ENCODE data around the gene IPO11.

The IPO11 gene

DNA sequence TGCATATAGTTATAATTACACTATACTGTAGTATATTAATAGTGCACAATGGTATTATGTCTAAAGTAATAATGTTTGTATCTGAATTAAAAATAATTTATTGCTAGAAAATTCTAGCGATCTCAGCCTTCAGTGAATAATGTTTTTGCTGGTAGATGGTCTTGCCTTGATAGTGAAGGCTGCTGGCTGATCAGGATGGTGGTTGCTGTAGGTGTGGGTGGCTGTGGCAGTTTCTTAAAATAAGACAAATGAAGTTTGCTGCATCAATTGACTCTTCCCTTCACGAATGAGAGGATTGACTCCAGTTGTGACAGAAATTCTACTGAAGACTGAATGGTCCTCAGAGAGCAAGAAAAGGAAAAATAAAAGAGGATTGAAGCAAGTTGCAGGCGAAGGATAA, 146.4 kb downstream of the IPO11 start:
- Histone ChIP-seq H3K9me2 (ENCODE audit: low read depth, low read length) (no peaks in the 10 kb centered on the region), H3K79me2 (ENCODE audit: insufficient read depth, low read length) (no peaks in the 10 kb centered on the region), H3K4me2 (ENCODE audit: low read length) (no peak overlapping the region), H3K4me1 (ENCODE audit: insufficient read depth, low read length, severe bottlenecking) (no peaks in the 10 kb centered on the region), H3K27ac (ENCODE audit: low read depth, low read length, poor library complexity, severe bottlenecking) (no peak overlapping the region), H3K36me3 (ENCODE audit: insufficient read depth, low read length) (peaks cover 35% of the 10 kb centered on the region), H2AFZ (ENCODE audit: low read length) (no peak overlapping the region), H4K20me1 (ENCODE audit: insufficient read depth, low read length) (no peaks in the 10 kb centered on the region), H3K9ac (ENCODE audit: low read length) (no peak overlapping the region), H3K4me3 (ENCODE audit: low read depth, low read length, poor library complexity, severe bottlenecking) (no peak overlapping the region), H3K9me3 (ENCODE audit: low read length) (no peaks in the 10 kb centered on the region), H3K27me3 (ENCODE audit: insufficient read depth, low read length) (no peaks in the 10 kb centered on the region), H3F3A (ENCODE audit: insufficient read depth, low read length) (no peaks in the 10 kb centered on the region)
- TF ChIP-seq EZH2 (IDR thresholded peaks at IDR 0.05; ENCODE audit: borderline replicate concordance, low read length) = no peak
- TF ChIP-seq, protein P1, sequence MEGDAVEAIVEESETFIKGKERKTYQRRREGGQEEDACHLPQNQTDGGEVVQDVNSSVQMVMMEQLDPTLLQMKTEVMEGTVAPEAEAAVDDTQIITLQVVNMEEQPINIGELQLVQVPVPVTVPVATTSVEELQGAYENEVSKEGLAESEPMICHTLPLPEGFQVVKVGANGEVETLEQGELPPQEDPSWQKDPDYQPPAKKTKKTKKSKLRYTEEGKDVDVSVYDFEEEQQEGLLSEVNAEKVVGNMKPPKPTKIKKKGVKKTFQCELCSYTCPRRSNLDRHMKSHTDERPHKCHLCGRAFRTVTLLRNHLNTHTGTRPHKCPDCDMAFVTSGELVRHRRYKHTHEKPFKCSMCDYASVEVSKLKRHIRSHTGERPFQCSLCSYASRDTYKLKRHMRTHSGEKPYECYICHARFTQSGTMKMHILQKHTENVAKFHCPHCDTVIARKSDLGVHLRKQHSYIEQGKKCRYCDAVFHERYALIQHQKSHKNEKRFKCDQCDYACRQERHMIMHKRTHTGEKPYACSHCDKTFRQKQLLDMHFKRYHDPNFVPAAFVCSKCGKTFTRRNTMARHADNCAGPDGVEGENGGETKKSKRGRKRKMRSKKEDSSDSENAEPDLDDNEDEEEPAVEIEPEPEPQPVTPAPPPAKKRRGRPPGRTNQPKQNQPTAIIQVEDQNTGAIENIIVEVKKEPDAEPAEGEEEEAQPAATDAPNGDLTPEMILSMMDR (IDR thresholded peaks at IDR 0.05; ENCODE audit: low read length) = no peak

DNA sequence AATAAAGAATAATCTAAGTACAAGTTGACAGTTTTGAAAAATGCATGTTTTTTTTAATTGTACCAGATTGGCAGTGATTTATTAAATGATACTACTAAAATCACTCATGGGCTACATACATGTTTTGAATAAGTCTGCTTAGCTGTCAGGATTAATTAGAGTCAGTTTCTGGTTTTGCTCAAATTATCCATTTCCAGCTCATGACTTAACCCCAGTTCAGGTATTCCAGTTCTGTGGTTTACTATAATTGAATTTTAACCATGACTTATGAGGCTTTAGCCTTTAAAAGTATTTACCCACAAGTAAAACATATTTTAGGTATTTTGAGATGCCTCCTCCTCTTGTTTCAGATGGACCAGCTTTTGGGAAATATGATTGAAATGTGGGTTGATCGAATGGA, 148.2 kb downstream of the IPO11 start:
- Histone ChIP-seq H3K9me3 (ENCODE audit: low read length) (no peaks in the 10 kb centered on the region), H3K4me3 (ENCODE audit: low read depth, low read length, poor library complexity, severe bottlenecking) (no peak overlapping the region), H3K9ac (ENCODE audit: low read length) (no peak overlapping the region), H3K9me2 (ENCODE audit: low read depth, low read length) (no peaks in the 10 kb centered on the region), H2AFZ (ENCODE audit: low read length) (no peak overlapping the region), H3K79me2 (ENCODE audit: insufficient read depth, low read length) (no peaks in the 10 kb centered on the region), H3K4me2 (ENCODE audit: low read length) (no peak overlapping the region), H3K27ac (ENCODE audit: low read depth, low read length, poor library complexity, severe bottlenecking) (no peak overlapping the region), H3F3A (ENCODE audit: insufficient read depth, low read length) (no peaks in the 10 kb centered on the region), H3K27me3 (ENCODE audit: insufficient read depth, low read length) (no peaks in the 10 kb centered on the region), H3K36me3 (ENCODE audit: insufficient read depth, low read length) (peaks cover 44% of the 10 kb centered on the region), H3K4me1 (ENCODE audit: insufficient read depth, low read length, severe bottlenecking) (no peaks in the 10 kb centered on the region), H4K20me1 (ENCODE audit: insufficient read depth, low read length) (no peaks in the 10 kb centered on the region)
- TF ChIP-seq, protein P1 (IDR thresholded peaks at IDR 0.05; ENCODE audit: low read length) = no peak
- TF ChIP-seq EZH2 (IDR thresholded peaks at IDR 0.05; ENCODE audit: borderline replicate concordance, low read length) = no peak

DNA sequence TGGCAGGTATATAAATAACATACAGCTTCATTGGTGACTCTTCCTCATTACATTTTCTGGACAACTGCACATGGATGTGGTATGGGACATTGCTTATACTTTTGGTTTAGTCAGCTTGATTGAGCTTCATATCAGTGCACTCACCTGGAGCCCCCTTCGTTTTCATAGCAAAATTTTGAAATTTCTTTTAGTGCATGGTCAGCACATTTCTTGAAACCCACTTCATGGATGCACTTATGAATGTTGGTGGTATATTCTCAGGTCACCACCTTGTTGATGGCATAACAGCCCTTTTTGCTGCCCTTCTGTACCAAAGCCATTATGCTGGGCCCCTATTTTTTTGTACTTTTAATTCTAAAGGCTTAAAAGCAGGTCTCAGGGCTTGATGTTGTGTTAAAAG, 149.3 kb downstream of the IPO11 start:
- H2AFZ ChIP-seq (ENCODE audit: low read length) = no peak overlapping the region

More for the DNA sequence above, 149.3 kb downstream of the IPO11 start:
- no peak overlapping the region for H3K4me3 ChIP-seq (ENCODE audit: low read depth, low read length, poor library complexity, severe bottlenecking)
- TF ChIP-seq, protein P1 (IDR thresholded peaks at IDR 0.05; ENCODE audit: low read length) = no peak
- TF ChIP-seq EZH2 (IDR thresholded peaks at IDR 0.05; ENCODE audit: borderline replicate concordance, low read length) = no peak
- no peaks in the 10 kb centered on the region for H3K27me3 ChIP-seq (ENCODE audit: insufficient read depth, low read length)
- no peak overlapping the region for H3K27ac ChIP-seq (ENCODE audit: low read depth, low read length, poor library complexity, severe bottlenecking)
- no peak overlapping the region for H3K9ac ChIP-seq (ENCODE audit: low read length)
- H3K9me3 ChIP-seq (ENCODE audit: low read length) = no peaks in the 10 kb centered on the region
- H3K4me1 ChIP-seq (ENCODE audit: insufficient read depth, low read length, severe bottlenecking) = no peaks in the 10 kb centered on the region
- no peaks in the 10 kb centered on the region for H4K20me1 ChIP-seq (ENCODE audit: insufficient read depth, low read length)
- H3K79me2 ChIP-seq (ENCODE audit: insufficient read depth, low read length) = no peaks in the 10 kb centered on the region
- H3F3A ChIP-seq (ENCODE audit: insufficient read depth, low read length) = no peaks in the 10 kb centered on the region
- H3K4me2 ChIP-seq (ENCODE audit: low read length) = no peak overlapping the region
- peaks cover 46% of the 10 kb centered on the region for H3K36me3 ChIP-seq (ENCODE audit: insufficient read depth, low read length)
- no peaks in the 10 kb centered on the region for H3K9me2 ChIP-seq (ENCODE audit: low read depth, low read length)

Data from OCI-LY1 (cell line).